Cardiac fibroblast (primary cell): ENCODE data around the gene POLDIP3.

Experiments used
- DNase-seq, 2 donors: peaks; one replicate each; pipeline versions ENCODE4 v3.0.0 to v3.0.0-alpha.2; 2010; ENCODE audit warnings: low read depth in 2 of 2
- H3K4me3 ChIP-seq, 2 donors: replicated peaks in 1 of 2; 1 replicate in 1 of 2; 2 replicates in 1 of 2; pipeline ENCODE4 v1.5.1; 2011; ENCODE audit warnings: low read depth in 2 of 2, low read length in 2 of 2, mild to moderate bottlenecking in 2 of 2, moderate library complexity in 1 of 2
- TF ChIP-seq, protein P1 (sequence below): IDR thresholded peaks from one replicate; pipeline ENCODE4 v1.5.1; 2011; ENCODE audit warnings: low read depth, mild to moderate bottlenecking, low read length, inconsistent platforms

Gene POLDIP3

DNA sequence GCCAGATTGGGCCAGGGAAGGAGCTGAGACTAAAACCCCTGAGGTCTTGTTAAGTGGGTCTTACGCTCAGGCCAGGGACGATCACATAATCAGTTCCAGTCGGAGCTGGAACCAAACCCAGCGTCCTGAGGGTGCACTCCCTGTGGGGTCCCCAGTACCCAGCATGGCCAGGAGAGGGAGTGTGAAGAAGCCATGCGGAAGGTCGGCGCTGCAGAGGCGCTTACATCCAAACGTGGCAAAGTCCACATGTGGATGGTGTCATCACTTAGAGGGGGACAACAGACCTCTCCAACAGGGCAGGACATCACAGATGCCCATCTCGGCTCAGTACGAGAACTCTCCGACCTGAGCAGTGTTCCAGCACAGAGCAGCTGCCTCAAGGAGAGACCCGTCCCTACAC lies 17.4 kb upstream of the POLDIP3 start:
- H3K4me3 ChIP-seq = no peak overlapping the region
- TF ChIP-seq, protein P1, sequence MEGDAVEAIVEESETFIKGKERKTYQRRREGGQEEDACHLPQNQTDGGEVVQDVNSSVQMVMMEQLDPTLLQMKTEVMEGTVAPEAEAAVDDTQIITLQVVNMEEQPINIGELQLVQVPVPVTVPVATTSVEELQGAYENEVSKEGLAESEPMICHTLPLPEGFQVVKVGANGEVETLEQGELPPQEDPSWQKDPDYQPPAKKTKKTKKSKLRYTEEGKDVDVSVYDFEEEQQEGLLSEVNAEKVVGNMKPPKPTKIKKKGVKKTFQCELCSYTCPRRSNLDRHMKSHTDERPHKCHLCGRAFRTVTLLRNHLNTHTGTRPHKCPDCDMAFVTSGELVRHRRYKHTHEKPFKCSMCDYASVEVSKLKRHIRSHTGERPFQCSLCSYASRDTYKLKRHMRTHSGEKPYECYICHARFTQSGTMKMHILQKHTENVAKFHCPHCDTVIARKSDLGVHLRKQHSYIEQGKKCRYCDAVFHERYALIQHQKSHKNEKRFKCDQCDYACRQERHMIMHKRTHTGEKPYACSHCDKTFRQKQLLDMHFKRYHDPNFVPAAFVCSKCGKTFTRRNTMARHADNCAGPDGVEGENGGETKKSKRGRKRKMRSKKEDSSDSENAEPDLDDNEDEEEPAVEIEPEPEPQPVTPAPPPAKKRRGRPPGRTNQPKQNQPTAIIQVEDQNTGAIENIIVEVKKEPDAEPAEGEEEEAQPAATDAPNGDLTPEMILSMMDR = peak; percentile 48
- peak in 1 of 2 donors; percentile 22 for DNase-seq

DNA sequence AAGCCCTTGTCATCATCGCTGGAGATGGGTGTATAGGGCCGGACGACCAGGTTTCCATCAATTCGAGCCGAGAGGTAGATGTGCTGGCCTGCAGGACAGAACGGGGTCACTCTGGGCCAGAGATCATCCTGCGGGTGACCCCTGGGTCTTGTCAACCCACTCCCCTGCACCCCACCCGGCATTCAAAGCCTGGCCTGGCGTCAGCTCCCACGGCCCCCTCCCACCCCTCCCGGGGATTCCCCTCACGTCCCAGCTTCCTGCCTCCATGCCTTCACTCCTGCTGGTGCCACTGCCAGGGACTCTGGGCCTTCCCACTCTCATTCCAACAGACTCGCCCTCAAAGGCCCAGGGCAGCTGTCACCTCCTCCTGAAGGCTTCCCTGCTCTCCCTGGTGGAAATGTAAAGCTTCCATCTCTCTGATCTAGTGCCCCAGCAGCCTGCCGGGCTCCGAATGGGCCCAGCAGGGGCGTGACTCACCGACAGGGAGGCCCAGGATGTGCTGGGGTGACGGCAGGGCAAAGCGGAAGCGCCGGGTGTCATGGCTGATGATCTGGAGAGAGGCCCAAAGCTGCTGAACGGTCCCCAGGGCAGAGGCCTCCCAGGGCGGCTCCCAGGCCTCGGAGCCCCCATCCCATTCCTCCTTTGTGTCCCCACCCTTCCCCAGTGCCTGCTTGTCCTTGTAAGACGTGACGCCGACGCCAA lies 16.4 kb upstream of the POLDIP3 start:
- H3K4me3 ChIP-seq = no peak overlapping the region
- TF ChIP-seq, protein P1 = no peak
- DNase-seq = peak in 1 of 2 donors; percentile 60

DNA sequence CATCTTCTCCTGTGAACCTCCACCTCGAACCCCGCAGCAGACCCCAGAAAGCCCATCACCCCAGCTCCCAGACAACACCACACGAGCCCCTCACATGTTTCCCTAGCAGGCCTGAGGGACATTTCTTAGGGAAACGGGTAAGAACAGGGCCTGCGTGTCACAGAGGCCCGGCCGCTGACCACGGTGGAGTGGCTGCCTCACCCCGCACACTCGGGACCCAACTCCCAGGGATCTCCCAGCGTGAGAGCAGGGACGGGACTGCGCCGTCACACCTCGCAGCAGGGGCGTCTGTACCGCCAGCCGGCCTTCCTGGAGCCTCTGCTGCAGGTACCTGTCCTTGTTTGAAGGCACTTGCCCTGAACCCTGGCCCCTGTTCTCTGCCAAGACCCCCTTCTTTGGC lies 15.5 kb upstream of the POLDIP3 start:
- no peak overlapping the region for H3K4me3 ChIP-seq
- no peak for DNase-seq
- TF ChIP-seq, protein P1 = no peak

DNA sequence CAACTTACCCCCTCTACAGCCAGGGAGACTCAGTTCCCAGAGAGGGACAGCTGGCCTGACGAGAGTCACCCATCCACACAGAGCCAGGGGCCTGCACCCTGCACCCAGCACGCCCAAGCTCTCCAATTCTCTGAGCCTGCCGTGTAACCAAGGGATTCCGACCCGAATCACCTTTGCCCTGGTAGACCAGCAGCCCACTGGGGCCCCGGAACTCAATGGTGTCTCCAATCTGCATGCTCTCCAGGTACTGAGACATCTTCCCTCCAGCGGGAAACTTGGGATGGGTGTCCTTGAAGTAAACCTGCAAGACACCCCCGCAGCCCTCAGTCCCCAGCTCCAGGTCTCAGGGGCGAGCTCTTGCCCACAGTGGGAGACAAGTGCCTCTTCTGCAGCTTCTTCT lies 13.3 kb upstream of the POLDIP3 start:
- no peak for DNase-seq
- TF ChIP-seq, protein P1 = no peak
- no peak overlapping the region for H3K4me3 ChIP-seq

DNA sequence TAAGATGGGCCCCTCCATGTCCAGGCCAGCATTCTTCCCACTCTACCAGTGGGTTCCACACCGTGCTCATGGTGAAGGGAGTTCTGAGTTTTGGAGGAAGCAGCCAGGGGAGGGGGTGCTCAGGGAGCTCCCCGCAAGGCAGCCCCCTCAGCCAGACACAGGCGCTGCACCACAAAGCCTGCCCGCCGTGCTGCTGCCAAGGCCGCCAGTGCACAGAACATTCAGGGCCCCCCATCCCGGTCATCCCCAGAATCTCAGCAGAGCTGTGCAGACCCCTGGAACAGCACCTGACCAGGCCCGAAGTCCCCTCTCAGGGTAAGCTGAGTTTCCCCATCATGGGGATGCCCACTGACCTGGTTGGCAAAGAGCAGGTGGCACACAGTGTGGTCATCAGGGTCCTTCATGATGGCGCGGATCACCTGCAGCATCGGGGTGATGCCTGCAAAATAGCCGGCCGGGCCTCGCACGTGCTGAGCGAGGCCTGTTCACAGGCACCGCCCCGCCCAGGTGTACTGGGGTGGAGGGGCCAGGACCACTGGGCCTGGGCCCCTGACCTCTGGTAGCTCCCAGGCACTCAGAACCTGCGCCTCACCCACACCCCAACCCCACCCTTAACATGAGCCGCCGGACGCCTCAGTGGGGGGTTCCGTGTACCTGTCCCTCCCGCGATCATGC lies 12.4 kb upstream of the POLDIP3 start:
- no peak overlapping the region for H3K4me3 ChIP-seq
- TF ChIP-seq, protein P1 = no peak
- no peak for DNase-seq

DNA sequence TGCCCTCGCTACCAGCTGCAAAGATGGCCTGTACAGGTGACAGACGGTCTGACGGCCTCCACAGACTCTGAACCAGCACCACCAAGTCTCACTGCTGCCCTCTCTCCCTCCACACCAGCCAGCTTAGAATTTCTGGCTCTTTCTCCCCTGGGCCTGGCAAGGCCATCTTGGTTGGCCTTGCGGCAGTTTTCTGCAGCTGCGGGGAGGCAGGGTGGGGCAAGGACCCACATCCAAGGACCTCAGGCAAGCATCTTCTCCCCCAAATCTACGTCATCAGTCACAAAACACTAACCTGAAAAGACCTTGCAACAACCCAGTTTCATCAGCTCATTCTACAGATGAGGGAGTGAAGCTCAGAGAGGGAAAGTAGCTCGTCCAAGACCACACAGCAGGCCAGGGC lies 11.7 kb upstream of the POLDIP3 start:
- no peak for DNase-seq

More for the DNA sequence above, 11.7 kb upstream of the POLDIP3 start:
- no peak overlapping the region for H3K4me3 ChIP-seq
- TF ChIP-seq, protein P1 = no peak
